PC-9 (cell line): Measurements from ENCODE around the gene AICDA. TPM values are rescaled to one million over a fixed set of nuclear protein-coding genes. Genes with fewer than 3 reads are reported as not detected.
"Not testable (repeated sequence)": the region's sequence is repeated elsewhere in the genome, so short reads cannot be mapped to it uniquely, and the experiment has no call there.

Experiments
- BruUV-seq: library from RNA; stranded (reverse); fragments of 400-500 nt; replicated peaks from 2 replicates; lab custom pipeline; 2021; lab: Mats Ljungman, UMichigan
- CTCF ChIA-PET: fragments of 300-600 bp; sonication (Branson Sonifier 250); formaldehyde crosslinking; loops from one replicate; lab custom pipeline; 2022; ENCODE audit warnings: antibody characterized with exemption; lab: Charles Lee
- POLR2A ChIA-PET: fragments of 300-600 bp; sonication (Branson Sonifier 250); formaldehyde crosslinking; loops from one replicate; lab custom pipeline; 2022; ENCODE audit warnings: antibody characterized with exemption; ENCODE audit not compliant: unreplicated experiment; lab: Charles Lee
- DNase-seq, 2 experiments: peaks; one replicate each; pipeline versions ENCODE4 v3.0.0 to v3.0.0-alpha.2; 2015 to 2022; ENCODE audit warnings: mixed read lengths in 1 of 2
- H2AFZ ChIP-seq: fragments of 200-600 bp; sonication (generic); 2 replicates; pipeline ENCODE4 v1.8.1; 2017; ENCODE audit warnings: antibody characterized with exemption
- H3F3A ChIP-seq: fragments of 200-600 bp; sonication (generic); 2 replicates; pipeline ENCODE4 v1.8.1; 2017; ENCODE audit warnings: antibody characterized with exemption, mild to moderate bottlenecking, low read depth; ENCODE audit not compliant: insufficient read depth
- H3K27ac ChIP-seq: fragments of 200-600 bp; sonication (generic); 2 replicates; pipeline ENCODE4 v1.6.1; 2016; ENCODE audit warnings: mixed run types
- H3K27me3 ChIP-seq: fragments of 200-600 bp; sonication (generic); 2 replicates; pipeline ENCODE4 v1.6.1; 2016; ENCODE audit warnings: low read depth, mixed run types; ENCODE audit not compliant: insufficient read depth
- H3K36me3 ChIP-seq: fragments of 200-600 bp; sonication (generic); 2 replicates; pipeline ENCODE4 v1.6.1; 2016; ENCODE audit warnings: low read depth, mixed run types
- H3K4me1 ChIP-seq: fragments of 200-600 bp; sonication (generic); replicated peaks from 2 replicates; pipeline ENCODE4 v1.6.1; 2016; ENCODE audit warnings: mixed run types; ENCODE audit not compliant: insufficient read depth
- H3K4me2 ChIP-seq: fragments of 200-600 bp; sonication (generic); 2 replicates; pipeline ENCODE4 v1.6.1; 2017; ENCODE audit warnings: mixed run types
- H3K4me3 ChIP-seq: fragments of 200-600 bp; sonication (generic); 2 replicates; pipeline ENCODE4 v1.6.1; 2016; ENCODE audit warnings: mixed run types
- H3K79me2 ChIP-seq: fragments of 200-600 bp; sonication (generic); 2 replicates; pipeline ENCODE4 v1.6.1; 2017; ENCODE audit warnings: low read depth, mixed run types
- H3K9me2 ChIP-seq: fragments of 200-600 bp; sonication (generic); 2 replicates; pipeline ENCODE4 v1.8.1; 2017; ENCODE audit warnings: mild to moderate bottlenecking; ENCODE audit not compliant: insufficient read depth
- H3K9me3 ChIP-seq: fragments of 200-600 bp; sonication (generic); 2 replicates; pipeline ENCODE4 v1.8.1; 2016; ENCODE audit warnings: low read depth; ENCODE audit not compliant: insufficient read depth
- H4K20me1 ChIP-seq: fragments of 200-600 bp; sonication (generic); 2 replicates; pipeline ENCODE4 v1.8.1; 2017; ENCODE audit not compliant: insufficient read depth
- CTCF ChIP-seq: fragments of 200-600 bp; sonication (generic); conservative IDR thresholded peaks from 2 replicates; pipeline ENCODE4 v1.6.1; 2017; ENCODE audit warnings: mixed run types, antibody characterized with exemption, mild to moderate bottlenecking, moderate library complexity
- EZH2 ChIP-seq: fragments of 200-600 bp; sonication (generic); IDR thresholded peaks from 2 replicates; pipeline ENCODE4 v1.8.0; 2017; ENCODE audit warnings: antibody characterized with exemption, low read depth
- intact Hi-C: fragments of 100-400 bp; cut with micrococcal nuclease; formaldehyde crosslinking; loops from one replicate; pipeline ENCODE4 v1.10.0; 2022; ENCODE audit not compliant: unreplicated experiment
- total RNA-seq: library from RNA; stranded (reverse); gene quantifications from 2 replicates; pipeline ENCODE4 v1.2.3, GENCODE V29; 2021

Gene AICDA
- total RNA-seq, 1 experiment from 2014 or later = not detected

DNA sequence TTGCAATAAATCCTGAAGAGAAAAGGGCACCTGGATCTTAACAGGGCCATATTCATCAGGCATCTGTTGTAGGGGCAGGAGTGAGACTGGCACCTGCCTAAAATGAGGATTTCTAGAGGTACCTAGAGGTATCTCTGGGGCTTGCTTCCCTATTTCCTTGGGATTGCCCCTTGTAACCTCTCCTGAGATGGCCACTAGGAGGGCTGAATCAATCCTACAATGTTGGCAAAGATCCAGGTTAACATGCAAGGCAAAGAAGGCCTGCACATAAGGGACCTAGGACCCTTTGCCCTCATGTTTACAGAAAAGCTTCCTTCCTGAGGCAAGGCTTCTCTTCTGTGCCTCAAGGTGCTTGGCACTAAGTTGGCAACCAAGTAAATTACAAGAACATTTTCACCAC is 46.1 kb downstream of the AICDA start:
- POLR2A ChIA-PET = no interaction called here

DNA sequence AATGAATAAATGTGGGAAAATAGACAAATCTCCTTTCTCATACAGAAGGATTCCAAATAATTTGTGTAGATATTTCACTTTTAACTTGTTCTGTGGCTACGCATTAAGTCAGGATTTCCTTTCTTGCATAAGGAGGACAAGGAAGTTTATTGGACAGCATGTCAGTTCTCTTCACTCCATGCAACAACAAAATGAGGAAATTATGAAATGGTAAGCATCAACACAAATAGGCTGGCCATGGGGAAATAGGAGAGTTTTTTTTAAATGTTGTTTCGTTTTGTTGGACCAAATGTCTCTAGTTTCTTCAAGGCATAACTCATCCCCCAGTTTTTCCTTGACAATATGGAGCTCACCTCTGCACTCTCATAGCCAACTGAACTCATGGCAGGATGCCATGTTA is 46.6 kb downstream of the AICDA start:
- H3K27ac ChIP-seq, H3K9me3 ChIP-seq, H3K9me2 ChIP-seq, POLR2A ChIA-PET, H3K27me3 ChIP-seq, DNase-seq, H3K4me1 ChIP-seq, H3K36me3 ChIP-seq, H4K20me1 ChIP-seq, H3F3A ChIP-seq, H3K4me2 ChIP-seq, intact Hi-C loops, BruUV-seq, H3K4me3 ChIP-seq, H3K79me2 ChIP-seq, H2AFZ ChIP-seq: not testable (repeated sequence)
- CTCF ChIA-PET = interaction anchor here (0.6 kb wide), 1 partner anchor 19 kb away, joined by 3 read pairs; no protein-coding TSS in a partner anchor

More for the DNA sequence above, 46.1 kb downstream of the AICDA start:
- BruUV-seq = no TSS peak
- CTCF ChIA-PET = interaction anchor here (0.6 kb wide), 1 partner anchor 20 kb away, joined by 3 read pairs; no protein-coding TSS in a partner anchor
- no peaks in the 10 kb centered on the region for H3K79me2 ChIP-seq
- H2AFZ ChIP-seq = no peak overlapping the region
- H3K4me2 ChIP-seq = no peak overlapping the region
- H3K27me3 ChIP-seq = 0 out of 2 replicates have a peak, but pooled peaks cover 4% of the 10 kb centered on the region
- H3K4me3 ChIP-seq = no peak overlapping the region
- no peaks in the 10 kb centered on the region for H4K20me1 ChIP-seq
- H3K36me3 ChIP-seq = no peaks in the 10 kb centered on the region
- TF ChIP-seq EZH2 (no peak), CTCF (no peak)
- no peaks in the 10 kb centered on the region for H3K9me2 ChIP-seq
- no peak for DNase-seq
- H3K27ac ChIP-seq = no peak overlapping the region
- H3K4me1 ChIP-seq = no peaks in the 10 kb centered on the region
- H3K9me3 ChIP-seq = no peaks in the 10 kb centered on the region
- intact Hi-C loops = no loop called here
- no peaks in the 10 kb centered on the region for H3F3A ChIP-seq

GRCh38 chr12:8564656-8565055 is 48.0 kb downstream of the AICDA start:
- ChIA-PET CTCF (no interaction called here), POLR2A (no interaction called here)
- no peaks in the 10 kb centered on the region for H3K9me3 ChIP-seq
- intact Hi-C loops = no loop called here
- no peaks in the 10 kb centered on the region for H3K9me2 ChIP-seq
- no peak for DNase-seq
- H3K27me3 ChIP-seq = peaks cover 4% of the 10 kb centered on the region; the same call in 1 of the 2 replicates
- TF ChIP-seq CTCF (no peak), EZH2 (no peak)
- no peaks in the 10 kb centered on the region for H4K20me1 ChIP-seq
- no peak overlapping the region for H2AFZ ChIP-seq
- no peak overlapping the region for H3K27ac ChIP-seq
- H3K79me2 ChIP-seq = no peaks in the 10 kb centered on the region
- H3F3A ChIP-seq = no peaks in the 10 kb centered on the region
- no peaks in the 10 kb centered on the region for H3K36me3 ChIP-seq
- H3K4me3 ChIP-seq = no peak overlapping the region
- no peaks in the 10 kb centered on the region for H3K4me1 ChIP-seq
- no peak overlapping the region for H3K4me2 ChIP-seq
- BruUV-seq = no TSS peak

DNA sequence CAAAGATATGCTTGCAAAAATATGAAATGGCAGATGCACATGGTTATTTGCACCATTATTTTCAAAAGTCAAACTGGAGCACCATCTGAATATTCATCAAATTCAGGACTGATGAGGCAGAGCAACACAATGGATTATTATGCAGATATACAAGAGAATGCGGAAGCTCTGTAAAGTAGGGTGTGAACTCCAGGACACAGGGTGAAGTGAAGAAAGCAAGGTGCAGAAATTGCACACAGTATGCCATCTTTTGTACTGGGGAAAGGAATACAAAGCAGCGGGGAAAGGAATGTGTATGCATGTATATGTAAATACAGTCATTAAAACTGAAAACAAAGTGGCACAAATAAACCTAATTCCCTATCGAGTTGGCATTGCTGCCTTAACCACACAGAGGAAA is 49.3 kb downstream of the AICDA start:
- Histone ChIP-seq H3K9me3 (no peaks in the 10 kb centered on the region), H3K27me3 (peaks cover 4% of the 10 kb centered on the region; the same call in 1 of the 2 replicates), H3K4me1 (no peaks in the 10 kb centered on the region), H3K36me3 (no peaks in the 10 kb centered on the region), H3K79me2 (no peaks in the 10 kb centered on the region), H3K4me2 (no peak overlapping the region), H4K20me1 (no peaks in the 10 kb centered on the region), H3K27ac (no peak overlapping the region), H2AFZ (no peak overlapping the region), H3K9me2 (no peaks in the 10 kb centered on the region), H3F3A (no peaks in the 10 kb centered on the region), H3K4me3 (no peak overlapping the region)
- CTCF ChIA-PET = interaction anchor here (0.6 kb wide), 1 partner anchor 90 kb away, joined by 4 read pairs; no protein-coding TSS in a partner anchor
- TF ChIP-seq EZH2 = no peak
- no peak for TF ChIP-seq CTCF
- POLR2A ChIA-PET = no interaction called here
- intact Hi-C loops = no loop called here
- BruUV-seq = no TSS peak
- DNase-seq = no peak
